Muscle of back (tissue), 11 donors: ENCODE measurements around the gene PF4V1. TPM values are rescaled to one million over a fixed set of nuclear protein-coding genes. Genes with fewer than 3 reads are reported as not detected.
"Not testable (repeated sequence)": the region's sequence is repeated elsewhere in the genome, so short reads cannot be mapped to it uniquely, and the experiment has no call there.

Experiments used
- DNase-seq, 3 donors: peaks; one replicate each; pipeline versions ENCODE4 v3.0.0 to v3.0.0-alpha.2; 2013
- polyA plus RNA-seq, 10 donors: library from polyadenylated mRNA; unstranded; fragments of 120-200 nt; gene quantifications; one replicate each; pipeline ENCODE4 v1.2.1, GENCODE V29; 2013; ENCODE audit not compliant: insufficient read length in 10 of 10

Gene PF4V1
- polyA plus RNA-seq, 10 donors = not detected

DNA sequence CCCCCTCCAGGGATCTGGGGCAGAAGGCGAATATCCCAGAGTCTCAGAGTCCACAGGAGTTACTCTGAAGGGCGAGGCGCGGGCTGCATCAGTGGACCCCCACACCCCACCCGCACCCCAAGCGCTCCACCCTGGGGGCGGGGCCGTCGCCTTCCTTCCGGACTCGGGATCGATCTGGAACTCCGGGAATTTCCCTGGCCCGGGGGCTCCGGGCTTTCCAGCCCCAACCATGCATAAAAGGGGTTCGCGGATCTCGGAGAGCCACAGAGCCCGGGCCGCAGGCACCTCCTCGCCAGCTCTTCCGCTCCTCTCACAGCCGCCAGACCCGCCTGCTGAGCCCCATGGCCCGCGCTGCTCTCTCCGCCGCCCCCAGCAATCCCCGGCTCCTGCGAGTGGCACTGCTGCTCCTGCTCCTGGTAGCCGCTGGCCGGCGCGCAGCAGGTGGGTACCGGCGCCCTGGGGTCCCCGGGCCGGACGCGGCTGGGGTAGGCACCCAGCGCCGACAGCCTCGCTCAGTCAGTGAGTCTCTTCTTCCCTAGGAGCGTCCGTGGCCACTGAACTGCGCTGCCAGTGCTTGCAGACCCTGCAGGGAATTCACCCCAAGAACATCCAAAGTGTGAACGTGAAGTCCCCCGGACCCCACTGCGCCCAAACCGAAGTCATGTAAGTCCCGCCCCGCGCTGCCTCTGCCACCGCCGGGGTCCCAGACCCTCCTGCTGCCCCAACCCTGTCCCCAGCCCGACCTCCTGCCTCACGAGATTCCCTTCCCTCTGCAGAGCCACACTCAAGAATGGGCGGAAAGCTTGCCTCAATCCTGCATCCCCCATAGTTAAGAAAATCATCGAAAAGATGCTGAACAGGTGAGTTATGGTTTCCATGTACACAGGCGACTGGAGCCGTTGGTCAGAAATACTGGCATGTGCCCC, 16.3 kb downstream of the PF4V1 start, which contains the start of gene CXCL1:
TSS of gene CXCL1 (plus strand) at position 264 of the 926 bp plus-strand sequence. CDS start at position 342, 78 bp downstream.
- peak in 2 of 3 donors; percentile 16 to 55 for DNase-seq

DNA sequence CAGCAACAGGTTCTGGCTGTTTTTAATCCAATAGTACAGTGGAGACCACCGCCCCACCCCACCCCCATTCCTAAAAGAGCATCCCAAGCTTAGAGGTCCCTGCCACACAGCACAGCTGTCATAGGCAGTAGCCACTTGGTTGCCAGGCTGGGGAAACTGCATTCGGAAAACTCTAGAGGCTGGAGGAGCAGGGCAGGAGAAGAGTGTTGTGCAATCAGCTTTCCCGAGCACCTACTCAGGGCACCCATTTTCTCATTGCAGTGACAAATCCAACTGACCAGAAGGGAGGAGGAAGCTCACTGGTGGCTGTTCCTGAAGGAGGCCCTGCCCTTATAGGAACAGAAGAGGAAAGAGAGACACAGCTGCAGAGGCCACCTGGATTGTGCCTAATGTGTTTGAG, 17.2 kb downstream of the PF4V1 start:
- no peak for DNase-seq

DNA sequence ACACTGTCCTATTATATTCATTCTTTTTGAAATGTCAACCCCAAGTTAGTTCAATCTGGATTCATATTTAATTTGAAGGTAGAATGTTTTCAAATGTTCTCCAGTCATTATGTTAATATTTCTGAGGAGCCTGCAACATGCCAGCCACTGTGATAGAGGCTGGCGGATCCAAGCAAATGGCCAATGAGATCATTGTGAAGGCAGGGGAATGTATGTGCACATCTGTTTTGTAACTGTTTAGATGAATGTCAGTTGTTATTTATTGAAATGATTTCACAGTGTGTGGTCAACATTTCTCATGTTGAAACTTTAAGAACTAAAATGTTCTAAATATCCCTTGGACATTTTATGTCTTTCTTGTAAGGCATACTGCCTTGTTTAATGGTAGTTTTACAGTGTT, 17.7 kb downstream of the PF4V1 start:
- no peak for DNase-seq

DNA sequence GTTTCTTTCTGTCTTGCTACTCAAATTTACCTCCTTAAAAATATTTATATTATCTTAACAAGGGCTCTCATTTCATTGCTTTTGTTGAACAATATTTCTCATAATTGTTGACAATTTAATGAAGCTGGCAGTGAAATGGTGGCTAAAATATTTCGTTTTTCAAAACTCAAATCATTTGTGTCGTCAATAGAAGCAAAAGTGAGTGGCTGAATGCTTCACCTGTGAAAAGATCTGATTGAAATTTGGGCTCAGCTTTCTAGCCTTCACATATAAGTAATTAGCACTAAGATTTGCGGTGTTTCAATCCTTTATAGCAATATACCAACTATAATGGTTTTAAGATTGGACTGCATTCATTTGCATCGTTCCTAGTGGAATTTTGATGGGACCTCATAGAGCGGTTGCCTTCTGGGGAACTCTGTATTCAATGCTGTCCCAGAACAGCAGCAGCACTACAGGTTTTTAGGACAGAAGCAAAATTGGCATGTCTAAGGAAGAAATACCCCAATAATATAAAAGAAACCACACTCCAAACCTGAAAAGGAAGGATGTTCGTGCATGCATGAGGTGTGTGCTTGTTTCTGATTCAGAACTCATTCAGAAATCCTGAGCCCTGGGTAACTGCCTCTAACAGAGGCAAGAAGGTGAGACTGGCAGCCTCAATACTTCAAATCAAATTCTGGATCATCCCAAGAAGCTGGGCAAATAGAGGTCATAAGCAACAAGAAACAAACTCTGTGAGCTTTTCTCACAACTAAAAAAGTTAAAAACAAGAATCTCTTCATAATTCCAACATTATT, 18.6 kb downstream of the PF4V1 start:
- no peak for DNase-seq

DNA sequence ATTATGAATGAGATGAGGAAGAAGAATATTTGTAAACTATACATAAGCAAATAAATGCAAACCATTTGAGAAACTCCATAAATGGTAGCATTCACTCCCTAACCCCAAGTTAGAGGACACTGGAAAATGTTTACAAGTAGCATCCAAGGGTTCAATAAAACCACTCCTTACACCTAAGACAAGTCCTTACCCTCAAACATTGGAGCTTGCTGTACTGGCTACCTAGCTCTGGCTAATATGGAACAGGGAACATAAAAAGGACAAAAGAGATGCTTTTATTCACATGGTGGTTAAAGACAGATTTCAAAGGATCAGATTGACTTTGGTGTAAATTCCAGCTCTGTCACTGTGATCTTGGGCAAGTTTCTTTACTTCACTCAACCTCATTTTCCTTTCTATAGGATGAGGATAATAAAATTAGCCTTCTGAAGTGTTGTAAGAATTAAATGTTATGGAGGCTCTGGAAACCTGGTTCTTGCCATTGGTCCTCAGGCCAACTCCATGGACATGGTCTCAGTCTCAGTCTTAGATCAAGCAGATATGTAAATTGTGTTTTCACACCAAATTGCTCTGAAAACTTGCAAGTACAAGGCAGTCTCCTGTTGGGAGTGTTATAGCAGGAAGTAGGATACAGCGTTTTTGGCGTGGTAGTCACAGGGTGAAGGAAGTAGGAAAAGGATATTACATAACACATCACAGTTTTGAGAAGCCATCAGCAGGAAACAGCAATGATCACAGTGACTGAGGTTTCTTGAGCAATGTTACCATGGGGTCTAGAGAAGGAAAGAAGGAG, 19.4 kb downstream of the PF4V1 start:
- peak in 1 of 3 donors; percentile 24 for DNase-seq

DNA sequence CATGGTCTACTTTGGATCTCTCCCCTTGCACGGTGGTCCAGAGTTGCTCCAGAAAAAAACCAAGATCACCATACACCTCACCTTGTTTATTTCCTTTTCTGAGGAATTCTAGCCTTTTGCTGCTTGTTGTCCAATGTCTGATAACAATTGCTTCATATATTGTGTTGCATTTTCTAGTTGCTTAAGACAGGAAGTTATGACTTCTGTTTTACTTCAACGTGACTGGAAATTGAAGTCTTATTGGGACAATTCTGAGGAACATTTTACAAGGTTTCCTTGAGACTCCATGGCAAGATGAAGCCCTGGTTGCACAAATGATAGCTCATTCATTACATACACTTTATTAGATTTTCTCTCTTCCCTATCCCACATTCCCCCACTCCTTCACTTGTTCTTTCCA, 21.3 kb downstream of the PF4V1 start:
- DNase-seq = no peak

GRCh38 chr4:73875401-73875800, 22.3 kb downstream of the PF4V1 start:
- no peak for DNase-seq

- peak in 1 of 3 donors; percentile 77 for DNase-seq
These were observed 30.2 kb downstream of the PF4V1 start for GRCh38 chr4:73883306-73883705.

GRCh38 chr4:73885574-73886267, 32.6 kb downstream of the PF4V1 start:
- no peak for DNase-seq

DNA sequence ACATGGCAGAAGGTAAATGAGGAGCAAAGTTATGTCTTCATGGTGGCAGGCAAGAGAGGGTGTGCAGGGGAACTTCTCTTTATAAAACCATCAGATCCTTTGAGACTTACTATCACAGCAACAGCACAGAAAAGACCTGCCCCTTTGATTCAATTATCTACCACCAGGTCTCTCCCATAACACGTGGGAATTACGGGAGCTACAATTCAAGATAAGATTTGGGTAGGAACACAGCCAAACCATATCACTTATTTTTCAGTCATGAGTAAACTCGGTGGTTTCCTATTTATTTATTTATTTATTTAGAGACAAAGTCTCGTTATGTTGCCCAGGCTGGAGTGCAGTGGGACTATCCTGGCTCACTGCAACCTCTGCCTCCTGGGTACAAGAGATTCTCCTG, 38.2 kb downstream of the PF4V1 start:
- no peak for DNase-seq

GRCh38 chr4:73891739-73892405, 38.8 kb downstream of the PF4V1 start:
- peak in 1 of 3 donors; percentile 83 for DNase-seq

DNA sequence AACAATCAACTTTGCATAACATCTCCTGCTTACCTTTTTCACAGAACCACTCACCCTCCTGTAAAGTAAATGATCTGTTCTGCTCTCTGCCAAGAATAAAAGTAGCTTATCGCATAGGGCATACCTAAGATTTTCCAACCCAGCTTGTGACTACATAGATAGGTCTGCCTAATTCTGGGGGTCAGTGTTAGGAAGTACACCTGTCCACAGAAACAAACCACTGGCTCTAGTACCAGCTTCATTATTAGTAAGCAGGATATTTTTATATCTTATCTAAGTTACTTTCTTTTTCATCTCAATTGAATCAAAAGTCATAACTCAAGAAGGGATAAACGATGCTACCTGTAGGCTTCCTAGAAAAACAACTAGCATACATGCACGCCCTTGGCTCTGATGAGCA, 39.9 kb downstream of the PF4V1 start:
- DNase-seq = no peak

GRCh38 chr4:73894001-73894400, 40.9 kb downstream of the PF4V1 start:
- no peak for DNase-seq

DNA sequence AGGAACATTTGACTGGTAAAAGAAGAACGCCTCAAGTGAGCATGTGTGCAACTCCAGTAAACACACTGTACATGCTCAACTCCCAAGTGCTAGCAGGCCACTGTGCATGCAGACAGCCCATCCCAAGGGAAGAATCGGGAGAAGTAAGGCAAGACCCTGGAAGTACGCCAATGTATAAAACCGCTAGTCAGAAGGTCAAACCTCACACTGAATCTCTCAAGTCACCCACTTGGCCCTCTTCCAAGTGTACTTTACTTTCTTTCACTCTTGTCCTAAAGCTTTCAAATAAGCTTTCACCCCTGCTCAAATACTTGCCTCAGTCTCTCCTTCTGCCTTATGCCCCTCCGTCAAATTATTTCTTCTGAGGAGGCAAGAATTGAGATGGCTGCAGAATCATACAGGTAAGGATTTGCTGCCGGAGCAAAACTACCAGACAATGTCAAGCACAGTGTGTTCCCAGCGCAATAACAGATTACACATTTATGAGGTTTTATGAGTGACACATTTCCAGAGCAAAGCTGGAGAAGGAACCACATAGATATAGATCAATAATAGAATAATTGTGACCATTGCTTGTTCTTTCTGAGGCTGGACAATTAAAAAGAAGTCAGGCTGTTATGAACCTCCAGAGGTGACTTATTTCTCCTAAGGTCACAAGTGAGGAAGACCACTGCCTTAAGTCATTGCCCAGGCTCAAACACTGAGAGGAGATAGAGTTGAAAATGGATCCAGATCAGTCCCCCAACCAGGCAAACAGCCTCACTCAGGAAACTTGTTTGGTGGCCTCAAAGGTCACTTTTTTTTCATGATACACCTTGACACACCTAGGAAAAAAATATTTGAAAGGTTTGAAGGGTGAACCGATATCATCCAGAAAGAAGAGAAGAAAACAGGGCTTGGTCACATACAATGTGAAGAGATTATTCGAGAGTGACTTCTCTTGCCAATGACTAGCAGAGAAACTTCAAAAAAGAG, 42.4 kb downstream of the PF4V1 start:
- peak in 1 of 3 donors; percentile 21 for DNase-seq

DNA sequence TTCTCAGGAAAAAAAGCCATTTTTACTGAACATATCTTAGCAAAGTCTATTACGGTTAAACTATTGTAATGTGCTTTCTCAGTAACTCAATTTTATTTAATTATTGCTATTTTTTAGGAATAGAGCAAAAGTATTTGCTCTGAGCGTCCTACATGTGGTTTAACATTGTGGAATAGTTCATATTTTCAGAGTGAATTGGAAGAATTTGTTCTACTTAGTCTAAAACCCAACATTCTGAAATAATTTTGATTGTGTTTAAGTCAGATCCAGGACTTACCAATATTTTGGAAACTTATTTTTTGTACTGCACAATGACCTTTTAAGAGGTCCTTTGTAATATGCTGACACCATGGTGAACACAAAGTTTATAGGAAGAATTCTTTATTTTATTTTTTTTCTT, 43.3 kb downstream of the PF4V1 start:
- DNase-seq = no peak

- DNase-seq = peak; percentile 34 to 91 (median 49)
These were observed 44.5 kb downstream of the PF4V1 start for GRCh38 chr4:73897380-73898136.

DNA sequence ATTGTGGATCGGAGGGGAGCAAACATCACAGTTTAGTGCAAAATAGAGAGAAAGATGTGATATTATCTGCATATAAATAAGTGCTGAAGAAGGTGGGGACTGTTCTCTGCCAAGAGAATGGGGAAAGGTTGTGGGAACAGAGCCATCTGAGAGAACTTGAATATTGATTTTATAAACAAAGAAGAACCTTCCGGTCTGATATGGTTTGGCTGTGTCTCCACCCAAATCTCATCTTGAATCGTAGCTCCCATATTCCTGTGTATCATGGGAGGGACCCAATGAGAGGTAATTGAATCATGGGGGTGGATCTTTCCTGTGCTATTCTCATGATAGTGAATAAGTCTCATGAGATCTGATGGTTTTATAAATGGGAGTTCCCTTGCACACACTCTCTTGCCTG, 46.2 kb downstream of the PF4V1 start:
- DNase-seq = not testable (repeated sequence)

GRCh38 chr4:73901031-73901430, 47.9 kb downstream of the PF4V1 start:
- peak in 1 of 3 donors; percentile 69 for DNase-seq
